NT2/D1 (cell line): ENCODE results near the gene FAR2.
"Not testable (repeated sequence)": the region's sequence is repeated elsewhere in the genome, so short reads cannot be mapped to it uniquely, and the experiment has no call there.

Experiments
- DNase-seq: peaks from one replicate; pipeline ENCODE4 v3.0.0-alpha.2; 2011; ENCODE audit warnings: low read depth, low spot score
- H3K27me3 ChIP-seq: 2 replicates; pipeline ENCODE4 v1.6.0; 2011; ENCODE audit warnings: mild to moderate bottlenecking; ENCODE audit not compliant: insufficient read length, insufficient read depth
- H3K36me3 ChIP-seq: 2 replicates; pipeline ENCODE4 v1.6.1; 2011; ENCODE audit warnings: mild to moderate bottlenecking, low read length, mixed read lengths; ENCODE audit not compliant: insufficient read depth, insufficient read length
- H3K4me1 ChIP-seq: 2 replicates; pipeline ENCODE4 v1.5.1; 2011; ENCODE audit not compliant: insufficient read depth, insufficient read length
- H3K4me3 ChIP-seq: 2 replicates; pipeline ENCODE4 v1.5.1; 2011; ENCODE audit warnings: low read depth; ENCODE audit not compliant: insufficient read length
- H3K9ac ChIP-seq: 2 replicates; pipeline ENCODE4 v1.6.0; 2011; ENCODE audit warnings: low read depth; ENCODE audit not compliant: insufficient read length
- H3K9me3 ChIP-seq: 2 replicates; pipeline ENCODE4 v1.5.1; 2011; ENCODE audit warnings: mild to moderate bottlenecking, low read length; ENCODE audit not compliant: insufficient read depth
- SUZ12 ChIP-seq: IDR thresholded peaks from 2 replicates; pipeline ENCODE4 v1.6.1; 2011; ENCODE audit not compliant: insufficient read length, insufficient read depth; ENCODE audit errors: extremely low read depth
- YY1 ChIP-seq: IDR thresholded peaks from 2 replicates; pipeline ENCODE4 v1.6.1; 2011; ENCODE audit not compliant: insufficient read length, insufficient read depth
- ZNF274 ChIP-seq: IDR thresholded peaks from 2 replicates; pipeline ENCODE4 v1.6.1; 2011; ENCODE audit warnings: mild to moderate bottlenecking, low read depth, low read length

The FAR2 gene

GRCh38 chr12:29167988-29168387 lies 18.9 kb downstream of the FAR2 start:
- H3K27me3 ChIP-seq, result no peaks in the 10 kb centered on the region
- no peak for DNase-seq
- H3K9me3 ChIP-seq, result peaks cover 30% of the 10 kb centered on the region; the same call in 1 of the 2 replicates
- no peaks in the 10 kb centered on the region for H3K4me1 ChIP-seq
- H3K4me3 ChIP-seq, result no peak overlapping the region
- H3K36me3 ChIP-seq, result no peaks in the 10 kb centered on the region
- no peak for TF ChIP-seq SUZ12
- no peak overlapping the region for H3K9ac ChIP-seq

- not testable (repeated sequence) for H3K9ac ChIP-seq, H3K4me3 ChIP-seq, DNase-seq, H3K27me3 ChIP-seq, H3K36me3 ChIP-seq, H3K4me1 ChIP-seq
- H3K9me3 ChIP-seq, result peaks cover 35% of the 10 kb centered on the region; the same call in 1 of the 2 replicates
Measured at GRCh38 chr12:29169978-29170377, 20.9 kb downstream of the FAR2 start.

- DNase-seq, H3K36me3 ChIP-seq: not testable (repeated sequence)
Measured at GRCh38 chr12:29170478-29171084, 21.5 kb downstream of the FAR2 start.

GRCh38 chr12:29171421-29172258 lies 22.6 kb downstream of the FAR2 start:
- H3K4me1 ChIP-seq, result no peaks in the 10 kb centered on the region
- TF ChIP-seq YY1 (no peak), SUZ12 (no peak), ZNF274 (no peak)
- no peaks in the 10 kb centered on the region for H3K36me3 ChIP-seq
- H3K27me3 ChIP-seq, result no peaks in the 10 kb centered on the region
- peaks cover 43% of the 10 kb centered on the region; the same call in 1 of the 2 replicates for H3K9me3 ChIP-seq
- H3K4me3 ChIP-seq, result no peak overlapping the region
- H3K9ac ChIP-seq, result no peak overlapping the region
- DNase-seq, result no peak

More at GRCh38 chr12:29170478-29171084, 21.5 kb downstream of the FAR2 start:
- peaks cover 41% of the 10 kb centered on the region; the same call in 1 of the 2 replicates for H3K9me3 ChIP-seq
- not testable (repeated sequence) for H3K27me3 ChIP-seq, H3K4me1 ChIP-seq, H3K4me3 ChIP-seq, H3K9ac ChIP-seq

GRCh38 chr12:29176941-29177340 lies 27.9 kb downstream of the FAR2 start:
- no peak for DNase-seq
- H3K36me3 ChIP-seq, result no peaks in the 10 kb centered on the region
- TF ChIP-seq SUZ12 (no peak), YY1 (no peak), ZNF274 (no peak)
- no peaks in the 10 kb centered on the region for H3K27me3 ChIP-seq
- peaks cover 19% of the 10 kb centered on the region; the same call in 1 of the 2 replicates for H3K9me3 ChIP-seq
- no peaks in the 10 kb centered on the region for H3K4me1 ChIP-seq
- H3K9ac ChIP-seq, result no peak overlapping the region
- no peak overlapping the region for H3K4me3 ChIP-seq

GRCh38 chr12:29182247-29182646 lies 33.2 kb downstream of the FAR2 start:
- not testable (repeated sequence) for H3K9me3 ChIP-seq, H3K9ac ChIP-seq, H3K36me3 ChIP-seq, DNase-seq, H3K27me3 ChIP-seq, H3K4me1 ChIP-seq, H3K4me3 ChIP-seq

- Histone ChIP-seq H3K4me3 (no peak overlapping the region), H3K4me1 (no peaks in the 10 kb centered on the region), H3K27me3 (no peaks in the 10 kb centered on the region), H3K36me3 (no peaks in the 10 kb centered on the region), H3K9me3 (0 out of 2 replicates have a peak, but pooled peaks cover under 1% of the 10 kb centered on the region), H3K9ac (no peak overlapping the region)
- DNase-seq, result no peak
- TF ChIP-seq SUZ12 (no peak), YY1 (no peak), ZNF274 (no peak)
Measured at GRCh38 chr12:29187756-29188155, 38.7 kb downstream of the FAR2 start.

GRCh38 chr12:29191267-29191850 lies 42.3 kb downstream of the FAR2 start:
- H3K36me3 ChIP-seq, result no peaks in the 10 kb centered on the region
- H3K9ac ChIP-seq, result no peak overlapping the region
- H3K4me1 ChIP-seq, result no peaks in the 10 kb centered on the region
- TF ChIP-seq ZNF274 (no peak), YY1 (no peak), SUZ12 (no peak)
- no peaks in the 10 kb centered on the region for H3K27me3 ChIP-seq
- H3K9me3 ChIP-seq, result no peaks in the 10 kb centered on the region
- H3K4me3 ChIP-seq, result no peak overlapping the region
- no peak for DNase-seq
